OCI-LY7 (cell line): ENCODE results near the gene GRIK1. TPM values are rescaled to one million over a fixed set of nuclear protein-coding genes. Genes with fewer than 3 reads are reported as not detected.

Experiments used
- BruUV-seq: library from RNA; stranded (reverse); fragments of 400-500 nt; replicated peaks from 2 replicates; lab custom pipeline; 2021; lab: Mats Ljungman, UMichigan
- CTCF ChIA-PET: fragments of 300-600 bp; sonication (Branson Sonifier 250); formaldehyde crosslinking; loops from one replicate; lab custom pipeline; 2022; ENCODE audit warnings: antibody characterized with exemption; ENCODE audit not compliant: unreplicated experiment; lab: Charles Lee
- POLR2A ChIA-PET: fragments of 300-600 bp; sonication (Branson Sonifier 250); formaldehyde crosslinking; loops from one replicate; lab custom pipeline; 2022; ENCODE audit warnings: antibody characterized with exemption; lab: Charles Lee
- DNase-seq: peaks from one replicate; pipeline ENCODE4 v3.0.0-alpha.2; 2015; ENCODE audit warnings: low spot score
- H2AFZ ChIP-seq: fragments of 200-600 bp; sonication (generic), shearing (Covaris generic); 2 replicates; pipeline ENCODE4 v1.6.1; 2014; ENCODE audit warnings: mild to moderate bottlenecking, antibody characterized with exemption, low read length, moderate library complexity
- H3K27ac ChIP-seq: fragments of 200-600 bp; sonication (generic); 2 replicates; pipeline ENCODE4 v1.5.1; 2014; ENCODE audit warnings: mixed run types, low read depth, mild to moderate bottlenecking, moderate library complexity, low read length, inconsistent platforms; ENCODE audit not compliant: poor library complexity, severe bottlenecking
- H3K36me3 ChIP-seq: fragments of 200-600 bp; sonication (generic); 2 replicates; pipeline ENCODE4 v1.6.1; 2014; ENCODE audit warnings: mild to moderate bottlenecking, antibody characterized with exemption, low read length, moderate library complexity, mixed read lengths; ENCODE audit not compliant: insufficient read depth
- H3K4me1 ChIP-seq: fragments of 200-600 bp; sonication (generic); 2 replicates; pipeline ENCODE4 v1.5.1; 2014; ENCODE audit warnings: mild to moderate bottlenecking, low read length; ENCODE audit not compliant: insufficient read depth, poor library complexity, severe bottlenecking
- H3K4me2 ChIP-seq: fragments of 200-600 bp; sonication (generic); 2 replicates; pipeline ENCODE4 v1.6.1; 2014; ENCODE audit warnings: mild to moderate bottlenecking, low read length
- H3K4me3 ChIP-seq: fragments of 200-600 bp; sonication (generic); 2 replicates; pipeline ENCODE4 v1.5.1; 2014; ENCODE audit warnings: mild to moderate bottlenecking, low read depth, low read length; ENCODE audit not compliant: poor library complexity, severe bottlenecking
- H3K79me2 ChIP-seq: fragments of 200-600 bp; sonication (generic); 2 replicates; pipeline ENCODE4 v1.6.1; 2016; ENCODE audit warnings: low read depth, mild to moderate bottlenecking, low read length, moderate library complexity, mixed read lengths; ENCODE audit not compliant: insufficient read depth
- H3K9me2 ChIP-seq: fragments of 200-600 bp; sonication (generic); 2 replicates; pipeline ENCODE4 v1.6.1; 2016; ENCODE audit warnings: mild to moderate bottlenecking, low read length, mixed read lengths; ENCODE audit not compliant: insufficient read depth
- H3K9me3 ChIP-seq: fragments of 200-600 bp; sonication (generic); 2 replicates; pipeline ENCODE4 v1.6.1; 2014; ENCODE audit warnings: mild to moderate bottlenecking, mixed run types, low read length, mixed read lengths
- H4K20me1 ChIP-seq: fragments of 200-600 bp; sonication (generic); 2 replicates; pipeline ENCODE4 v1.6.1; 2014; ENCODE audit warnings: mild to moderate bottlenecking, antibody characterized with exemption, low read length, moderate library complexity, mixed read lengths; ENCODE audit not compliant: insufficient read depth
- EZH2phosphoT487 ChIP-seq: fragments of 200-600 bp; sonication (generic); IDR thresholded peaks from 2 replicates; pipeline ENCODE4 v1.6.1; 2018; ENCODE audit warnings: low read depth, borderline replicate concordance, mild to moderate bottlenecking, mixed run types, antibody characterized with exemption, low read length, moderate library complexity, mixed read lengths
- intact Hi-C: fragments of 100-400 bp; cut with micrococcal nuclease; formaldehyde crosslinking; loops from one replicate; pipeline ENCODE4 v1.10.0; 2022; ENCODE audit not compliant: unreplicated experiment
- total RNA-seq, 2 experiments: library from RNA; depleted of rRNA in 1 of 2; stranded (reverse); fragments of >200 nt in 1 of 2; shearing (Covaris generic) in 1 of 2; gene quantifications; 2 replicates each; pipeline ENCODE4 v1.2.3, GENCODE V29; 2014 to 2022
- TF ChIP-seq, protein P1 (sequence below): fragments of 200-600 bp; sonication (generic); conservative IDR thresholded peaks from 2 replicates; pipeline ENCODE4 v1.5.1; 2014; ENCODE audit warnings: mild to moderate bottlenecking, antibody characterized with exemption, low read length, moderate library complexity, mixed read lengths

The GRIK1 gene
- total RNA-seq, 2 experiments from 2014 or later, result 4.1 TPM; not detected in 1

GRCh38 chr21:29616209-29616751 lies 323.5 kb downstream of the GRIK1 start:
- POLR2A ChIA-PET, result interaction anchor here (0.6 kb wide), 2 partner anchors 30 to 322 kb away, joined by 3 read pairs; no protein-coding TSS in a partner anchor
- no peaks in the 10 kb centered on the region for H3K4me1 ChIP-seq
- H3K79me2 ChIP-seq, result no peaks in the 10 kb centered on the region
- H3K4me2 ChIP-seq, result no peak overlapping the region
- H3K27ac ChIP-seq, result no peak overlapping the region
- H3K9me2 ChIP-seq, result no peaks in the 10 kb centered on the region
- no peaks in the 10 kb centered on the region for H3K9me3 ChIP-seq
- no peak for DNase-seq
- no TSS peak for BruUV-seq
- TF ChIP-seq EZH2phosphoT487, result no peak
- TF ChIP-seq, protein P1, sequence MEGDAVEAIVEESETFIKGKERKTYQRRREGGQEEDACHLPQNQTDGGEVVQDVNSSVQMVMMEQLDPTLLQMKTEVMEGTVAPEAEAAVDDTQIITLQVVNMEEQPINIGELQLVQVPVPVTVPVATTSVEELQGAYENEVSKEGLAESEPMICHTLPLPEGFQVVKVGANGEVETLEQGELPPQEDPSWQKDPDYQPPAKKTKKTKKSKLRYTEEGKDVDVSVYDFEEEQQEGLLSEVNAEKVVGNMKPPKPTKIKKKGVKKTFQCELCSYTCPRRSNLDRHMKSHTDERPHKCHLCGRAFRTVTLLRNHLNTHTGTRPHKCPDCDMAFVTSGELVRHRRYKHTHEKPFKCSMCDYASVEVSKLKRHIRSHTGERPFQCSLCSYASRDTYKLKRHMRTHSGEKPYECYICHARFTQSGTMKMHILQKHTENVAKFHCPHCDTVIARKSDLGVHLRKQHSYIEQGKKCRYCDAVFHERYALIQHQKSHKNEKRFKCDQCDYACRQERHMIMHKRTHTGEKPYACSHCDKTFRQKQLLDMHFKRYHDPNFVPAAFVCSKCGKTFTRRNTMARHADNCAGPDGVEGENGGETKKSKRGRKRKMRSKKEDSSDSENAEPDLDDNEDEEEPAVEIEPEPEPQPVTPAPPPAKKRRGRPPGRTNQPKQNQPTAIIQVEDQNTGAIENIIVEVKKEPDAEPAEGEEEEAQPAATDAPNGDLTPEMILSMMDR, result no peak
- no peaks in the 10 kb centered on the region for H4K20me1 ChIP-seq
- no peak overlapping the region for H2AFZ ChIP-seq
- no peak overlapping the region for H3K4me3 ChIP-seq
- CTCF ChIA-PET, result no interaction called here
- H3K36me3 ChIP-seq, result no peaks in the 10 kb centered on the region
- intact Hi-C loops, result loop anchor here (10.0 kb wide), 1 partner anchor 61 kb away; no protein-coding TSS in a partner anchor

DNA sequence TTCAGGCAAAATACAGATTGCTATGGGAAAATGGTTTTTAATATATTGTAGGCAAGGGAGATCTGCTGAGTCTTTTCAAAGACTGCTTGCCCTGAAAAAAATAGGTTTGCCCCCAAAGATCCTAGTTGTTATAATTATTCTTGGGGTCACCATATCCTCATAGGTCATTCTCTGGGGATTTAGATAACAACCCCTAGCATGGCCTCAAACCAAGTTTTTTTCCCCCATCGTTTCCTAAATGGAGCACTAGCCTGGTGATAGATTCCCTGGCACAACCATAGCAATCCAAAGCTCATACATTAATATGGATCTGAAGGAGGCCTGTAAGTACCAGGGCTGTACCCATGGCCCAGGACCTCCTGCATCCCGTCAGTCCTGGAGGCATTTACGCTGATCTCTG lies 325.9 kb downstream of the GRIK1 start:
- H2AFZ ChIP-seq, result no peak overlapping the region
- CTCF ChIA-PET, result no interaction called here
- BruUV-seq, result no TSS peak

More for the DNA sequence above, 325.9 kb downstream of the GRIK1 start:
- DNase-seq, result no peak
- no peak overlapping the region for H3K4me2 ChIP-seq
- no peak overlapping the region for H3K4me3 ChIP-seq
- H3K79me2 ChIP-seq, result no peaks in the 10 kb centered on the region
- no peaks in the 10 kb centered on the region for H3K9me2 ChIP-seq
- POLR2A ChIA-PET, result interaction anchor here (1.3 kb wide), 1 partner anchor 11 kb away, joined by 5 read pairs; no protein-coding TSS in a partner anchor
- H3K27ac ChIP-seq, result no peak overlapping the region
- intact Hi-C loops, result loop anchor here (10.0 kb wide), 1 partner anchor 59 kb away; no protein-coding TSS in a partner anchor
- no peaks in the 10 kb centered on the region for H3K9me3 ChIP-seq
- H3K4me1 ChIP-seq, result no peaks in the 10 kb centered on the region
- H4K20me1 ChIP-seq, result no peaks in the 10 kb centered on the region
- H3K36me3 ChIP-seq, result no peaks in the 10 kb centered on the region
- TF ChIP-seq EZH2phosphoT487, result no peak
- TF ChIP-seq, protein P1, result no peak
